ENCODE results near the gene ADAM17. TPM values are rescaled to one million over a fixed set of nuclear protein-coding genes. Genes with fewer than 3 reads are reported as not detected.
A peak's percentile ranks its signal among the peaks of the same experiment; 100 is the strongest.

The ADAM17 gene
- total RNA-seq, 1 donor from 2014 or later = 57.7 TPM

DNA sequence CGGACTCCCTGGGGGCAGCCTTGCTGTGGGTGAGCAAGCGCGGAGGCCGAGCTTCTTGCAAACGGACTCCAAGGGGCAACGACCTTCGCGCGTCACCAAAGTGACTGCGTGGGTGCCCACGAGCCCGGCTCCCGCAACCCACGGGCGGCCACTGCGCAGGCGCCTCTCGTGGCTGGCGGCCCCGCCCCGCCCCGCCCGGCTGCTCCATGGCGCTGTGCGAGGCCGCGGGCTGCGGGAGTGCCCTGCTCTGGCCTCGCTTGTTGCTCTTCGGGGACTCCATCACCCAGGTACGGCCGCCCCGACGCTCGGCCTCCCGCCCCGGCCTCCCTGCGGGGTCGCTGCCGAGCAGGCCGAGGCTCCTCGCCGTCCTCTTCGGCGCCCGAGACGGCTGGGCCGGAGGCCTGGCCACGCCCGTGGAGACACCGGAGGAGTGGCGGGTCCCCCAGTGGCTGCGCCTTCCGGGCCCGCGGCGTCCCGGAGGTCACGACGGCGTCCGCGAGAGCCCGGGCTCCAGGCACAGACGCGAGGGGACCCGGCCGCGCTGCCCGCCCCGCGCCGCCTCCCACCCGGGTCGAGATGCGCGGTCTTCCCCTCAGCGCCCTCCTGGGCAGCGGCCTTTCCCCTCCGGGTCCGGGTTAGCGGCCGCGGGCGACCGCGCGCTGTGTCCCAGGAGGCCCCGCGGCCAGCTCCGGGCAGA, 81.1 kb downstream of the ADAM17 start, which contains the start of gene IAH1:
Gene IAH1 (plus strand): TSS at position 191 of the 697 bp plus-strand sequence. CDS start 16 bp downstream, at position 207.
- Histone ChIP-seq H3K4me3 (peak within 1 kb of the TSS; percentile 69), H3K36me3 (peaks cover 26% of the 10 kb centered on the region), H3K27me3 (no peaks in the 10 kb centered on the region), H3K27ac (peak within 1 kb of the TSS; percentile 88), H3K4me1 (peaks cover 21% of the 10 kb centered on the region), H3K9me3 (no peaks in the 10 kb centered on the region)
- intact Hi-C loops (cut with DNase I) = no loop called here
- ATAC-seq (peak; percentile 93), DNase-seq (peak; percentile 89)
- TF ChIP-seq, protein P1, sequence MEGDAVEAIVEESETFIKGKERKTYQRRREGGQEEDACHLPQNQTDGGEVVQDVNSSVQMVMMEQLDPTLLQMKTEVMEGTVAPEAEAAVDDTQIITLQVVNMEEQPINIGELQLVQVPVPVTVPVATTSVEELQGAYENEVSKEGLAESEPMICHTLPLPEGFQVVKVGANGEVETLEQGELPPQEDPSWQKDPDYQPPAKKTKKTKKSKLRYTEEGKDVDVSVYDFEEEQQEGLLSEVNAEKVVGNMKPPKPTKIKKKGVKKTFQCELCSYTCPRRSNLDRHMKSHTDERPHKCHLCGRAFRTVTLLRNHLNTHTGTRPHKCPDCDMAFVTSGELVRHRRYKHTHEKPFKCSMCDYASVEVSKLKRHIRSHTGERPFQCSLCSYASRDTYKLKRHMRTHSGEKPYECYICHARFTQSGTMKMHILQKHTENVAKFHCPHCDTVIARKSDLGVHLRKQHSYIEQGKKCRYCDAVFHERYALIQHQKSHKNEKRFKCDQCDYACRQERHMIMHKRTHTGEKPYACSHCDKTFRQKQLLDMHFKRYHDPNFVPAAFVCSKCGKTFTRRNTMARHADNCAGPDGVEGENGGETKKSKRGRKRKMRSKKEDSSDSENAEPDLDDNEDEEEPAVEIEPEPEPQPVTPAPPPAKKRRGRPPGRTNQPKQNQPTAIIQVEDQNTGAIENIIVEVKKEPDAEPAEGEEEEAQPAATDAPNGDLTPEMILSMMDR (IDR thresholded peaks at IDR 0.05) = no peak

DNA sequence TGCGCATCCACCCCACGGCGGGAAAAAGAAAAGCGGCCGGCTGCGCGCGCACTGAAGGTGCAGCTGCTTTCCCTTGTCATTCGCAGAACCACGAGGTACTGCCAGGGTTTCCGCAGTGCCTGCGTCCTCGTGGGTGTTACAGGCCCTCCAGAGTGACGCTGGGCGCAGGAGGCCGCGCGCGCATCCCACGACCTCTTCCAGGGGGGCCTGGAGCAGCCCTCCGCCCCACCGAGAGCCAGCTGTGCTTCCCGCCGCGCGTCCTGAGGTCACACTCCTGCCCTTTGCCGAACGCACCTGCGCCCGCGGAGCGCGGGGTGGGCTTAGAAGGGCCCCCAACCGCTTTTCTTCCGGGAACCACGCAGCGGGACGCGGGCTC, 81.7 kb downstream of the ADAM17 start:
- H3K9me3 ChIP-seq = no peaks in the 10 kb centered on the region
- peak; percentile 80 for DNase-seq
- intact Hi-C loops (cut with DNase I) = no loop called here
- peaks cover 27% of the 10 kb centered on the region for H3K36me3 ChIP-seq
- peak overlapping the region; percentile 69 for H3K4me3 ChIP-seq
- peaks cover 21% of the 10 kb centered on the region for H3K4me1 ChIP-seq
- TF ChIP-seq, protein P1 (IDR thresholded peaks at IDR 0.05) = no peak
- no peaks in the 10 kb centered on the region for H3K27me3 ChIP-seq
- H3K27ac ChIP-seq = peak overlapping the region; percentile 88
- peak; percentile 56 for ATAC-seq

DNA sequence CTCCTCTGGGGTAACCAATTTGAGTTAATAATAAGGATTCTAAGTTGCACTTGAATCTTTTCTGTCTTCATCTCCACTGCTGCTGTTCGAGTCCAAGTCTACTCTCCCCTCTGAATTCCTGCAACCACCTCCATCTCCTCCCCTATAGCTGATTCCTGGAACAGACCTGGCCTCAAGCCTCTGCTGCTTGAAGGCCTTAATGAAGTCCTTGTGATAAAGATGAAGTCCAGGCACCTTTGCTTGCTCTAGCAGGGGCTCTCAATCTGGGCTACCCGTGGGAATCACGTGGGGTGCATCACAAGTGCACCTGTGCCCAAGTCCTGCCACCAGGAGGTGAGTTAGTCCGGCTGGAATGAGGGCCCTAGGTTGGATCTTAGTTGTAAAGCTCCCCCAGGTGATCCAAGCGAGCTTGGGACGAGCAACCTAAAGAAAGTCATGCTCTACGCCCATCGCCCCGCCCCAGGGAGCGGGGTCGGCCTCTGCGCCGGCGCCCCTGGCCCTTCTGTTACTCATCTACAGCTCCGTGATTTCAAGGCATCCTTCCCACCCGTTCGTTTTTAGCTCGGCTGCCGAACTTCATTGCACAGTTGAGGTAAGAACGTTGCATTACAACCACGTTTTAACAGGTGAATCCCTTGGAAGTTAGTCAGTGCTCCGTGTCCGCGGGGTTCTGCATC, 82.2 kb downstream of the ADAM17 start:
- Histone ChIP-seq H3K9me3 (no peaks in the 10 kb centered on the region), H3K27me3 (no peaks in the 10 kb centered on the region), H3K4me3 (peak overlapping the region; percentile 69), H3K27ac (peak overlapping the region; percentile 88), H3K4me1 (peaks cover 21% of the 10 kb centered on the region), H3K36me3 (peaks cover 27% of the 10 kb centered on the region)
- TF ChIP-seq, protein P1 (IDR thresholded peaks at IDR 0.05) = no peak
- intact Hi-C loops (cut with DNase I) = no loop called here
- ATAC-seq = peak; percentile 33
- peak; percentile 67 for DNase-seq

DNA sequence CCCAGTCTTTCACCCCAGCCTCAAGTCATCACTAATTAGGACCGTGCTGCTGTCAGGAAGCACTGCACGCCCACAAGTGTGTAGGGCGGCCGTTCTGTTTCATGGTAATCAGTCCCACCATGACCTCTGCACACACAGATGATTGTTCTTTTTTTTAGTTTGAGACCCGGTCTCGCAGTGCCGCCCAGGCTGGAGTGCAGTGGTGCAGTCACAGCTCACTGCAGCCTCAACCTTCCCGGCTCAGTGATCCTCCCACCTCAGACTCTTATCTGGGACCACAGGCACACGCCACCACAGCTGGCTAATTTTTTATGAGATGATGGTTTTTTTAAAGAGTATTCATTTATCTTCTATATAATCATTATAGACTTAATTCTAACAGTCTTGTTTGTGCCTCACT, 83.1 kb downstream of the ADAM17 start:
- H3K9me3 ChIP-seq = no peaks in the 10 kb centered on the region
- TF ChIP-seq, protein P1 (IDR thresholded peaks at IDR 0.05) = no peak
- intact Hi-C loops (cut with DNase I) = no loop called here
- H3K27me3 ChIP-seq = no peaks in the 10 kb centered on the region
- DNase-seq = no peak
- ATAC-seq = no peak
- no peak overlapping the region for H3K4me3 ChIP-seq
- peaks cover 21% of the 10 kb centered on the region for H3K4me1 ChIP-seq
- no peak overlapping the region for H3K27ac ChIP-seq
- H3K36me3 ChIP-seq = peaks cover 31% of the 10 kb centered on the region

DNA sequence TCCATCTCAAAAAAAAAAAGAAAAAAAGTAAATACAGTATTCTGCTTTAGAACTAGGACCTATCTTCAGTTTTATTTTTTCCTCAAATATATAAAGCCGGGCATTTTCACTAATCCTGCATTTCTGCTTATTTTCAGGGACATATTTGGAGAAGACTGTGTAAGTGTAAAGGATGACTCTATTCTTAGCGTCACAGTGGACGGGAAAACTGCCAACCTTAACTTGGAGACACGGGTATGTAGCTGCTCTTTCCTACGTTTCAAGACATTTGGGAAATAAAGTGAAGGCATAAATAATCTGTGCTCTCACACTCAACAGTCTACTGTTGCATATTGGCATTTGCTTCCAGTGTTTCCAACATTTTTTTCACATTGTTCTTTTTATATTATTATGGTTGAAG, 84.4 kb downstream of the ADAM17 start:
- H3K27ac ChIP-seq = no peak overlapping the region
- no peaks in the 10 kb centered on the region for H3K27me3 ChIP-seq
- no peak overlapping the region for H3K4me3 ChIP-seq
- intact Hi-C loops (cut with DNase I) = no loop called here
- TF ChIP-seq, protein P1 (IDR thresholded peaks at IDR 0.05) = no peak
- DNase-seq (no peak), ATAC-seq (no peak)
- H3K4me1 ChIP-seq = peaks cover 13% of the 10 kb centered on the region
- H3K36me3 ChIP-seq = peaks cover 25% of the 10 kb centered on the region
- H3K9me3 ChIP-seq = no peaks in the 10 kb centered on the region

Measured in upper lobe of right lung (tissue), 1 donor.